Natural killer cell (primary cell): ENCODE measurements around the gene ERAS. TPM values are rescaled to one million over a fixed set of nuclear protein-coding genes. Genes with fewer than 3 reads are reported as not detected.

ENCODE experiments used
- ATAC-seq, 3 donors: fragments of 150-1000 bp in 2 of 3; fragments of 200-7000 bp in 1 of 3; cut with Tn5 transposase; 1 replicate in 1 of 3; 2 replicates in 2 of 3; pipeline ENCODE4 v1.10.0; 2021; ENCODE audit warnings: mild to moderate bottlenecking in 2 of 3, moderate library complexity in 2 of 3
- DNase-seq, 2 donors: peaks; one replicate each; pipeline versions ENCODE4 v3.0.0 to v3.0.0-alpha.2; 2013 to 2021; ENCODE audit warnings: mixed read lengths in 1 of 2
- H3K27ac ChIP-seq: one replicate; pipeline ENCODE4 v1.5.1; 2013; ENCODE audit warnings: mild to moderate bottlenecking, low read length
- H3K27me3 ChIP-seq: one replicate; pipeline ENCODE4 v1.6.1; 2013; ENCODE audit warnings: low read length; ENCODE audit not compliant: control insufficient read depth, insufficient read depth
- H3K36me3 ChIP-seq: one replicate; pipeline ENCODE4 v1.6.1; 2013; ENCODE audit warnings: low read length; ENCODE audit not compliant: control insufficient read depth, insufficient read depth
- H3K4me1 ChIP-seq: one replicate; pipeline ENCODE4 v1.6.1; 2013; ENCODE audit warnings: low read length; ENCODE audit not compliant: control insufficient read depth, insufficient read depth
- H3K4me3 ChIP-seq: one replicate; pipeline ENCODE4 v1.5.1; 2013; ENCODE audit warnings: low read length
- H3K9me3 ChIP-seq: one replicate; pipeline ENCODE4 v1.6.1; 2013; ENCODE audit warnings: low read length; ENCODE audit not compliant: control insufficient read depth, insufficient read depth
- H3K27ac Mint-ChIP-seq, 2 donors: one replicate each; pipeline ENCODE4 v1.8.0; 2022; ENCODE audit warnings: mild to moderate bottlenecking in 2 of 2, mixed read lengths in 2 of 2, moderate library complexity in 1 of 2
- H3K27me3 Mint-ChIP-seq, 2 donors: one replicate each; pipeline ENCODE4 v1.8.0; 2022; ENCODE audit warnings: low read depth in 2 of 2, mixed read lengths in 2 of 2
- H3K36me3 Mint-ChIP-seq: one replicate; pipeline ENCODE4 v1.8.0; 2022; ENCODE audit warnings: mixed read lengths
- H3K4me1 Mint-ChIP-seq, 2 donors: one replicate each; pipeline ENCODE4 v1.8.0; 2022; ENCODE audit warnings: mixed read lengths in 2 of 2
- H3K4me3 Mint-ChIP-seq: one replicate; pipeline ENCODE4 v1.8.0; 2022; ENCODE audit warnings: mild to moderate bottlenecking, moderate library complexity, mixed read lengths
- H3K9me3 Mint-ChIP-seq, 2 donors: one replicate each; pipeline ENCODE4 v1.8.0; 2022; ENCODE audit warnings: mixed read lengths in 2 of 2
- WGBS: methylation state at CpG from one replicate; pipeline ENCODE4 v1.1.7; 2013; ENCODE audit warnings: missing lambda C conversion rate; ENCODE audit not compliant: insufficient coverage; 5-methylcytosine and 5-hydroxymethylcytosine counted together
- intact Hi-C: fragments of 100-400 bp; cut with micrococcal nuclease; formaldehyde crosslinking; loops from one replicate; pipeline ENCODE4 v1.14.2; 2022
- total RNA-seq, 4 donors: library from RNA; stranded (reverse); fragments of 120-200 nt in 1 of 4; gene quantifications; one replicate each; pipeline versions ENCODE4 v1.2.3 to v1.2.4, GENCODE V29; 2013 to 2022
- TF ChIP-seq, protein P1 (sequence below): fragments of 200-600 bp; IDR thresholded peaks from one replicate; pipeline ENCODE4 v1.8.0; 2022; ENCODE audit warnings: antibody characterized with exemption

The ERAS gene
- total RNA-seq, 3 donors from 2014 or later (not counting 1 experiment from before 2014, with no cell fraction given): not detected

DNA sequence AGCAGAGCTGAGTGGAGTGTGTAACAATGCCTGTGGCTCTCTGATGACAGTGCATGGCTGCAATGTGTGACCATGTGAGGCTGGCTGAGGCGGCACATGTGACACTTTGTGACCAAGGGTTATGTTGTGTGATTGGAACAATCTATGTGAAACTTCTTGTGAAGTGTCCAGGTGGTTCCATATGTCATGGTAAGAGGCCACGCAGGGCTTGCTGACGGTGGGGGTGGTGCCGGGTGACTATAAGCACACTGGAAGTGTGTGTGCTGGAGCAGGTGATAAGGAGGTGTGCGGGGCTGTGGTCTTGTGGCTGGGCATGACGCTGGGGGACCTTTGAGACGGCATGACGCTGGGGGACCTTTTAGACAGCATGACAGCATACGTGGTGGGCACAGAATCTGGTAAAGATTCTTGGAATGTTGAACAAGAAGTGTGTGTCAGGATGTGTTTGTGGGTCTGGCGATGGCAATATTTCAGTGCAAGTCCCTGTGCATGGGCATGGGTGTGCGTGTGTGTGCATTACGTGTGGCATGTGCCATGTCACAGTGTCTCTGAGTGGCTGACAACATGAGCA, 31.9 kb upstream of the ERAS start:
- Histone ChIP-seq H3K36me3 (no peaks in the 10 kb centered on the region), H3K4me3 (no peak overlapping the region), H3K4me1 (peaks cover 6% of the 10 kb centered on the region), H3K27me3 (no peaks in the 10 kb centered on the region), H3K9me3 (no peaks in the 10 kb centered on the region), H3K27ac (no peak overlapping the region)
- Mint-ChIP-seq H3K27ac (no peak overlapping the region), H3K36me3 (no peaks in the 10 kb centered on the region), H3K27me3 (no peaks in the 10 kb centered on the region), H3K4me3 (no peak overlapping the region), H3K9me3 (no peaks in the 10 kb centered on the region), H3K4me1 (peaks cover 0 to 10% of the 10 kb centered on the region in 2 donors)
- TF ChIP-seq, protein P1, sequence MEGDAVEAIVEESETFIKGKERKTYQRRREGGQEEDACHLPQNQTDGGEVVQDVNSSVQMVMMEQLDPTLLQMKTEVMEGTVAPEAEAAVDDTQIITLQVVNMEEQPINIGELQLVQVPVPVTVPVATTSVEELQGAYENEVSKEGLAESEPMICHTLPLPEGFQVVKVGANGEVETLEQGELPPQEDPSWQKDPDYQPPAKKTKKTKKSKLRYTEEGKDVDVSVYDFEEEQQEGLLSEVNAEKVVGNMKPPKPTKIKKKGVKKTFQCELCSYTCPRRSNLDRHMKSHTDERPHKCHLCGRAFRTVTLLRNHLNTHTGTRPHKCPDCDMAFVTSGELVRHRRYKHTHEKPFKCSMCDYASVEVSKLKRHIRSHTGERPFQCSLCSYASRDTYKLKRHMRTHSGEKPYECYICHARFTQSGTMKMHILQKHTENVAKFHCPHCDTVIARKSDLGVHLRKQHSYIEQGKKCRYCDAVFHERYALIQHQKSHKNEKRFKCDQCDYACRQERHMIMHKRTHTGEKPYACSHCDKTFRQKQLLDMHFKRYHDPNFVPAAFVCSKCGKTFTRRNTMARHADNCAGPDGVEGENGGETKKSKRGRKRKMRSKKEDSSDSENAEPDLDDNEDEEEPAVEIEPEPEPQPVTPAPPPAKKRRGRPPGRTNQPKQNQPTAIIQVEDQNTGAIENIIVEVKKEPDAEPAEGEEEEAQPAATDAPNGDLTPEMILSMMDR: no peak
- no peak for DNase-seq
- no peak for ATAC-seq
- intact Hi-C loops: no loop called here
- 88% methylated on average over 12 of the region's 12 CpGs for WGBS

DNA sequence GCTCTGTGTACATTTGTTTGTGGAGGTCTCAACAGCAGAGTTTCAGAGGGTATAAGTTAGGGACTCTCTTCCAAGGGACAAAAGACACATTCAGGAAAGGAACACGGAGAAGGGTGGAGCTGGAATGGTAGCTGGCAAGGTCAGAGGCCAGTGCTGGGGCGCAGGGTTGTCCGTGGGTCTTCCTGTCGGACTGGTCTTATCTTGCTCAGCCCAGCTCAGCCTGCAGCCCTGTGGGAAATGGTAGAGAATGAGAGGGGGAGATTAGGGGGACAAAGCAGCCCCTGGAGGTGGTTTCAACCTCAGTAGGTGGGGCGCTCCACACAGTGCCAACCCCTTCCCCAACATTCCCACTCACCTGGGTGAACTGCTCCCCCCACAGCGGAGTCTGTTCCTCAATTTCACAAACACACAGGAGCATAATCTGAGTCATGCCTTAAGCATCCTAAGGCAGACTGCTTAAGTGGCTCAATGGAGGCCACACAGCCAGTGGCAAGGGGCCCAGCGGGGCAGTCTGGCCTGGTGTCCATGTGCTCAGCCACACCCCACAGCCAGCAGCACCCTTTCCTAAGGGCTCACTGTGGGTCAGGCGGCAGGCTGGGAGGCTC, 31.3 kb upstream of the ERAS start:
- H3K9me3 ChIP-seq: no peaks in the 10 kb centered on the region
- H3K4me3 ChIP-seq: no peak overlapping the region
- no peak overlapping the region for H3K27ac ChIP-seq
- H3K36me3 Mint-ChIP-seq: no peaks in the 10 kb centered on the region
- TF ChIP-seq, protein P1: no peak
- H3K4me3 Mint-ChIP-seq: no peak overlapping the region
- DNase-seq: no peak
- peaks cover under 1% of the 10 kb centered on the region for H3K4me1 ChIP-seq
- ATAC-seq: no peak
- no peak overlapping the region for H3K27ac Mint-ChIP-seq
- intact Hi-C loops: no loop called here
- no peaks in the 10 kb centered on the region for H3K9me3 Mint-ChIP-seq
- no peaks in the 10 kb centered on the region for H3K36me3 ChIP-seq
- 96% methylated on average over 7 of the region's 8 CpGs for WGBS
- no peaks in the 10 kb centered on the region for H3K27me3 ChIP-seq
- peaks cover 0 to 4% of the 10 kb centered on the region in 2 donors for H3K4me1 Mint-ChIP-seq
- no peaks in the 10 kb centered on the region for H3K27me3 Mint-ChIP-seq

DNA sequence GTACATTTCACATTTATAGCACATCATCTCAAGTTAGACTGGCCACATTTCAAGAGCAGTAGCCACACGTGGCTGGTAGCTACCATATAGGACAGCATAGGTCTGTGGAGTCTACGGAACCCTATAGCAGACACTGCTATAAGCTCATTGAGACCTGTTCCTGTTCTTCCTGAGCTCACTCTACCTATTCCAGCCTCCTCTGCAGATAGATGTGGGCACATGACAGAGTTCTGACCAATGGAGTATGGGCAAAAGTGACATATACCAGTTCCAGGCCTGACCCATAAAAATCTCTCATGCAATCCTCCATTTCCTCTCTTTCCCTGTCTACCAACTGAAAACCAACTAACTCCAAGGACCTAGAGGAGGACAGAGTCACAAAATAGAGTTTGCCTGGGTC, 28.0 kb upstream of the ERAS start:
- DNase-seq: no peak
- Histone ChIP-seq H3K27me3 (no peaks in the 10 kb centered on the region), H3K27ac (no peak overlapping the region), H3K36me3 (no peaks in the 10 kb centered on the region), H3K4me3 (no peak overlapping the region), H3K9me3 (no peaks in the 10 kb centered on the region), H3K4me1 (peaks cover 16% of the 10 kb centered on the region)
- Mint-ChIP-seq H3K36me3 (no peaks in the 10 kb centered on the region), H3K4me1 (peaks cover 0 to 21% of the 10 kb centered on the region in 2 donors), H3K9me3 (no peaks in the 10 kb centered on the region), H3K4me3 (no peak overlapping the region), H3K27me3 (no peaks in the 10 kb centered on the region), H3K27ac (no peak overlapping the region)
- TF ChIP-seq, protein P1: no peak
- WGBS: 86% methylated on average over 2 of the region's 2 CpGs
- intact Hi-C loops: no loop called here
- ATAC-seq: no peak
